IMR-90 (cell line): ENCODE data around the gene MEIS1. TPM values are rescaled to one million over a fixed set of nuclear protein-coding genes. Genes with fewer than 3 reads are reported as not detected.

Experiments
- ATAC-seq: fragments of 200-7000 bp; cut with Tn5 transposase; 2 replicates; pipeline ENCODE4 v1.9.1; 2020; ENCODE audit warnings: low read depth, mild to moderate bottlenecking, moderate library complexity
- BruUV-seq: library from RNA; stranded (reverse); fragments of 400-500 nt; replicated peaks from 2 replicates; lab custom pipeline; 2021; lab: Mats Ljungman, UMichigan
- CTCF ChIA-PET: fragments of 300-600 bp; formaldehyde crosslinking; extraction: SDS; loops from one replicate; lab custom pipeline; 2021; ENCODE audit warnings: antibody characterized with exemption; lab: Yijun Ruan, JAX
- POLR2A ChIA-PET: fragments of 300-600 bp; sonication (Branson Sonifier 250); formaldehyde crosslinking; loops from one replicate; lab custom pipeline; 2022; ENCODE audit warnings: antibody characterized with exemption; ENCODE audit not compliant: unreplicated experiment; lab: Charles Lee
- DNase-seq: peaks from one replicate; pipeline ENCODE4 v3.0.0; 2013
- H2AFZ ChIP-seq: replicated peaks from 2 replicates; pipeline ENCODE3; 2013; ENCODE audit warnings: low read length, mild to moderate bottlenecking; ENCODE audit not compliant: poor library complexity
- H2AK5ac ChIP-seq: 2 replicates; pipeline ENCODE4 v1.6.1; 2013; ENCODE audit warnings: low read depth, low read length, inconsistent platforms
- H2AK9ac ChIP-seq: replicated peaks from 2 replicates; pipeline ENCODE3; 2013; ENCODE audit warnings: mild to moderate bottlenecking, low read depth, low read length, moderate library complexity; ENCODE audit not compliant: poor library complexity
- H2BK120ac ChIP-seq: 2 replicates; pipeline ENCODE4 v1.6.1; 2013; ENCODE audit warnings: low read depth, low read length, inconsistent platforms
- H2BK15ac ChIP-seq: 3 replicates; pipeline ENCODE4 v1.6.1; 2013; ENCODE audit warnings: low read depth, low read length, inconsistent platforms
- H2BK20ac ChIP-seq: 2 replicates; pipeline ENCODE4 v1.6.1; 2013; ENCODE audit warnings: low read depth, mild to moderate bottlenecking, inconsistent platforms, low read length, moderate library complexity
- H2BK5ac ChIP-seq: 2 replicates; pipeline ENCODE4 v1.6.1; 2013; ENCODE audit warnings: mild to moderate bottlenecking, low read depth, low read length, inconsistent platforms; ENCODE audit not compliant: poor library complexity, severe bottlenecking
- H3K14ac ChIP-seq: replicated peaks from 2 replicates; pipeline ENCODE4 v1.6.1; 2013; ENCODE audit warnings: low read depth, low read length, inconsistent platforms
- H3K18ac ChIP-seq: 2 replicates; pipeline ENCODE4 v1.6.1; 2013; ENCODE audit warnings: low read depth, low read length, control low read depth
- H3K23ac ChIP-seq: 2 replicates; pipeline ENCODE4 v1.6.1; 2013; ENCODE audit warnings: low read depth, low read length, inconsistent platforms
- H3K27ac ChIP-seq: 2 replicates; pipeline ENCODE4 v1.5.1; 2013; ENCODE audit warnings: mild to moderate bottlenecking, control low read depth, low read length; ENCODE audit not compliant: insufficient read depth
- H3K27me3 ChIP-seq: 2 replicates; pipeline ENCODE4 v1.6.1; 2013; ENCODE audit warnings: low read length; ENCODE audit not compliant: control insufficient read depth, insufficient read depth
- H3K36me3 ChIP-seq: 2 replicates; pipeline ENCODE4 v1.6.1; 2013; ENCODE audit warnings: low read length, mixed read lengths; ENCODE audit not compliant: control insufficient read depth, insufficient read depth
- H3K4ac ChIP-seq: 2 replicates; pipeline ENCODE4 v1.6.1; 2013; ENCODE audit warnings: low read depth, low read length, inconsistent platforms
- H3K4me1 ChIP-seq: 2 replicates; pipeline ENCODE4 v1.6.1; 2013; ENCODE audit warnings: low read length, mixed read lengths; ENCODE audit not compliant: control insufficient read depth, insufficient read depth
- H3K4me2 ChIP-seq: 2 replicates; pipeline ENCODE4 v1.6.1; 2013; ENCODE audit warnings: low read depth, mild to moderate bottlenecking, control low read depth, low read length, moderate library complexity
- H3K4me3 ChIP-seq: 2 replicates; pipeline ENCODE4 v1.5.1; 2013; ENCODE audit warnings: low read depth, mild to moderate bottlenecking, control low read depth, low read length, moderate library complexity; ENCODE audit not compliant: insufficient read depth
- H3K56ac ChIP-seq: 2 replicates; pipeline ENCODE4 v1.6.1; 2013; ENCODE audit warnings: low read length, inconsistent platforms; ENCODE audit not compliant: insufficient read depth; ENCODE audit errors: extremely low read depth
- H3K79me1 ChIP-seq, 2 experiments: 2 replicates each; pipeline ENCODE4 v1.6.1; 2013; ENCODE audit warnings: low read length in 2 of 2, inconsistent platforms in 1 of 2, low read depth in 1 of 2
- H3K9ac ChIP-seq: 2 replicates; pipeline ENCODE4 v1.6.1; 2013; ENCODE audit warnings: low read depth, low read length, control low read depth
- H3K9me1 ChIP-seq: 2 replicates; pipeline ENCODE4 v1.6.1; 2013; ENCODE audit warnings: low read length, inconsistent platforms; ENCODE audit not compliant: insufficient read depth
- H3K9me3 ChIP-seq: 2 replicates; pipeline ENCODE4 v1.6.1; 2013; ENCODE audit warnings: low read length; ENCODE audit not compliant: control insufficient read depth, insufficient read depth
- H4K20me1 ChIP-seq: 2 replicates; pipeline ENCODE4 v1.6.1; 2013; ENCODE audit warnings: low read length, inconsistent platforms; ENCODE audit not compliant: insufficient read depth
- H4K5ac ChIP-seq: 2 replicates; pipeline ENCODE4 v1.6.1; 2013; ENCODE audit warnings: mild to moderate bottlenecking, low read depth, low read length, control low read depth
- H4K8ac ChIP-seq, 2 experiments: 2 replicates each; pipeline ENCODE4 v1.6.1; 2013; ENCODE audit warnings: low read depth in 2 of 2, low read length in 2 of 2, control low read depth in 1 of 2, inconsistent platforms in 1 of 2
- H4K91ac ChIP-seq: 2 replicates; pipeline ENCODE4 v1.6.1; 2013; ENCODE audit warnings: low read depth, low read length, inconsistent platforms; ENCODE audit not compliant: insufficient read depth
- CEBPB ChIP-seq: IDR thresholded peaks from 2 replicates; pipeline ENCODE4 v1.6.1; 2012; ENCODE audit warnings: low read depth, low read length, improper control_type of control experiment
- CHD1 ChIP-seq: IDR thresholded peaks from 2 replicates; pipeline ENCODE4 v1.6.1; 2012; ENCODE audit warnings: low read depth, low read length, improper control_type of control experiment
- MAFK ChIP-seq: IDR thresholded peaks from 2 replicates; pipeline ENCODE4 v1.6.1; 2012; ENCODE audit warnings: low read depth, low read length, improper control_type of control experiment
- NFE2L2 ChIP-seq: fragments of 150-350 bp; IDR thresholded peaks from 2 replicates; pipeline ENCODE4 v1.6.1; 2016; ENCODE audit warnings: low read depth, mild to moderate bottlenecking, low read length
- RAD21 ChIP-seq: IDR thresholded peaks from 2 replicates; pipeline ENCODE4 v1.6.1; 2012; ENCODE audit warnings: low read length, improper control_type of control experiment
- SMC3 ChIP-seq: fragments of 150-350 bp; IDR thresholded peaks from 2 replicates; pipeline ENCODE4 v1.6.1; 2016; ENCODE audit warnings: low read depth, mild to moderate bottlenecking, antibody characterized with exemption, low read length, moderate library complexity
- USF2 ChIP-seq: fragments of 150-350 bp; IDR thresholded peaks from 2 replicates; pipeline ENCODE4 v1.6.1; 2017; ENCODE audit warnings: mild to moderate bottlenecking, antibody characterized with exemption, low read length, low read depth
- WGBS, 2 experiments: methylation state at CpG; one replicate each; pipeline versions ENCODE4 v1.1.5 to v1.1.7; 2013; ENCODE audit warnings: missing lambda C conversion rate in 2 of 2; ENCODE audit not compliant: insufficient read length in 1 of 2; ENCODE audit errors: extremely low coverage in 2 of 2; 5-methylcytosine and 5-hydroxymethylcytosine counted together
- dilution Hi-C: fragments of 300-500 bp; cut with HindIII; formaldehyde crosslinking; loops from one replicate; pipeline ENCODE4 v1.14.3; 2018; ENCODE audit warnings: low sequenced_read_pairs; ENCODE audit not compliant: unreplicated experiment
- in situ Hi-C: fragments of 300-500 bp; cut with MboI; formaldehyde crosslinking; loops from 3 replicates; pipeline ENCODE4 v1.14.3; 2019; ENCODE audit warnings: low sequenced_read_pairs, inconsistent platforms, mixed read lengths
- intact Hi-C: fragments of 100-400 bp; cut with micrococcal nuclease; formaldehyde crosslinking; loops from 2 replicates; pipeline ENCODE4 v1.10.0; 2022
- polyA plus RNA-seq, 3 experiments: library from polyadenylated mRNA; depleted of rRNA; stranded (reverse); fragments of >200 nt; gene quantifications; 2 replicates each; pipeline ENCODE4 v1.2.3, GENCODE V29; 2012; ENCODE audit warnings: low replicate concordance in 1 of 3
- total RNA-seq: library from RNA; depleted of rRNA; stranded (reverse); fragments of >200 nt; gene quantifications from 2 replicates; pipeline ENCODE4 v1.2.3, GENCODE V29; 2012
- TF ChIP-seq, protein P1 (sequence below): fragments of 150-350 bp; IDR thresholded peaks from 2 replicates; pipeline ENCODE4 v1.6.1; 2016; ENCODE audit warnings: low read depth, mild to moderate bottlenecking, low read length, moderate library complexity, borderline replicate concordance
- TF ChIP-seq, protein P2 (sequence below): conservative IDR thresholded peaks from 2 replicates; pipeline ENCODE4 v1.5.1; 2012; ENCODE audit warnings: mild to moderate bottlenecking, low read depth, low read length, improper control_type of control experiment

The MEIS1 gene
- total and polyA plus RNA-seq, 2 of the 4 experiments (the other 2 are of a cell fraction), result 54.4 to 157 TPM

- in situ Hi-C loops (loop anchor here (10.0 kb wide), 1 partner anchor 1272 kb away; no protein-coding TSS in a partner anchor), dilution Hi-C loops (no loop called here), intact Hi-C loops (no loop called here)
- Histone ChIP-seq H3K14ac (no peak overlapping the region), H4K20me1 (peaks cover 18% of the 10 kb centered on the region; the same call in 1 of the 2 replicates), H4K5ac (no peak overlapping the region), H3K4ac (no peak overlapping the region), H3K27ac (no peak overlapping the region), H3K9me1 (peaks cover 5% of the 10 kb centered on the region), H3K9ac (no peak overlapping the region), H2BK120ac (no peak overlapping the region), H3K4me3 (no peak overlapping the region), H4K8ac (no peak overlapping the region), H3K79me1 (peaks cover 11 to 60% of the 10 kb centered on the region in 2 experiments; a peak in 2 of 4 replicates), H2BK5ac (peak overlapping the region; percentile 27), H3K9me3 (no peaks in the 10 kb centered on the region), H2BK15ac (no peak overlapping the region), H3K18ac (no peak overlapping the region), H3K4me2 (no peak overlapping the region), H2BK20ac (no peak overlapping the region), H4K91ac (no peak overlapping the region), H3K56ac (no peak overlapping the region), H2AK5ac (no peak overlapping the region), H2AK9ac (no peak overlapping the region), H3K27me3 (no peaks in the 10 kb centered on the region), H2AFZ (no peak overlapping the region), H3K23ac (no peak overlapping the region), H3K4me1 (peaks cover 30% of the 10 kb centered on the region), H3K36me3 (peaks cover 24% of the 10 kb centered on the region)
- CTCF ChIA-PET, result interaction anchor here (1.0 kb wide), 1 partner anchor 19 kb away, joined by 4 read pairs; no protein-coding TSS in a partner anchor
- no TSS peak for BruUV-seq
- ATAC-seq (no peak), DNase-seq (no peak)
- POLR2A ChIA-PET, result no interaction called here
- no CpG with 5 or more reads among the region's 3 CpGs for WGBS, 2 experiments
- TF ChIP-seq RAD21, result no peak
- no peak for TF ChIP-seq CEBPB
- no peak for TF ChIP-seq CHD1
- no peak for TF ChIP-seq NFE2L2
- TF ChIP-seq USF2, result no peak
- TF ChIP-seq SMC3, result no peak
- TF ChIP-seq MAFK, result no peak
- TF ChIP-seq, protein P1, sequence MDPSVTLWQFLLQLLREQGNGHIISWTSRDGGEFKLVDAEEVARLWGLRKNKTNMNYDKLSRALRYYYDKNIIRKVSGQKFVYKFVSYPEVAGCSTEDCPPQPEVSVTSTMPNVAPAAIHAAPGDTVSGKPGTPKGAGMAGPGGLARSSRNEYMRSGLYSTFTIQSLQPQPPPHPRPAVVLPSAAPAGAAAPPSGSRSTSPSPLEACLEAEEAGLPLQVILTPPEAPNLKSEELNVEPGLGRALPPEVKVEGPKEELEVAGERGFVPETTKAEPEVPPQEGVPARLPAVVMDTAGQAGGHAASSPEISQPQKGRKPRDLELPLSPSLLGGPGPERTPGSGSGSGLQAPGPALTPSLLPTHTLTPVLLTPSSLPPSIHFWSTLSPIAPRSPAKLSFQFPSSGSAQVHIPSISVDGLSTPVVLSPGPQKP, result no peak
- TF ChIP-seq, protein P2, sequence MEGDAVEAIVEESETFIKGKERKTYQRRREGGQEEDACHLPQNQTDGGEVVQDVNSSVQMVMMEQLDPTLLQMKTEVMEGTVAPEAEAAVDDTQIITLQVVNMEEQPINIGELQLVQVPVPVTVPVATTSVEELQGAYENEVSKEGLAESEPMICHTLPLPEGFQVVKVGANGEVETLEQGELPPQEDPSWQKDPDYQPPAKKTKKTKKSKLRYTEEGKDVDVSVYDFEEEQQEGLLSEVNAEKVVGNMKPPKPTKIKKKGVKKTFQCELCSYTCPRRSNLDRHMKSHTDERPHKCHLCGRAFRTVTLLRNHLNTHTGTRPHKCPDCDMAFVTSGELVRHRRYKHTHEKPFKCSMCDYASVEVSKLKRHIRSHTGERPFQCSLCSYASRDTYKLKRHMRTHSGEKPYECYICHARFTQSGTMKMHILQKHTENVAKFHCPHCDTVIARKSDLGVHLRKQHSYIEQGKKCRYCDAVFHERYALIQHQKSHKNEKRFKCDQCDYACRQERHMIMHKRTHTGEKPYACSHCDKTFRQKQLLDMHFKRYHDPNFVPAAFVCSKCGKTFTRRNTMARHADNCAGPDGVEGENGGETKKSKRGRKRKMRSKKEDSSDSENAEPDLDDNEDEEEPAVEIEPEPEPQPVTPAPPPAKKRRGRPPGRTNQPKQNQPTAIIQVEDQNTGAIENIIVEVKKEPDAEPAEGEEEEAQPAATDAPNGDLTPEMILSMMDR, result no peak
Observed at GRCh38 chr2:66572391-66572790, 137.5 kb downstream of the MEIS1 start.
